ENCODE results near the gene SMYD3.

The SMYD3 gene

GRCh38 chr1:246471688-246472087, 35.4 kb downstream of the SMYD3 start:
- no peak for DNase-seq (ENCODE audit: insufficient read length, low spot score)
- FAIRE-seq: peak; percentile 21
- no peak for TF ChIP-seq CTCF (IDR thresholded peaks at IDR 0.05; ENCODE audit: insufficient read depth, missing control alignments)

GRCh38 chr1:246470585-246470984, 36.5 kb downstream of the SMYD3 start:
- FAIRE-seq (no peak), DNase-seq (ENCODE audit: insufficient read length, low spot score) (no peak)
- no peak for TF ChIP-seq CTCF (IDR thresholded peaks at IDR 0.05; ENCODE audit: insufficient read depth, missing control alignments)

- TF ChIP-seq CTCF (IDR thresholded peaks at IDR 0.05; ENCODE audit: insufficient read depth, missing control alignments): no peak
- FAIRE-seq (no peak), DNase-seq (ENCODE audit: insufficient read length, low spot score) (no peak)
Measured at GRCh38 chr1:246462986-246463385, 44.1 kb downstream of the SMYD3 start.

GRCh38 chr1:246460406-246460805, 46.7 kb downstream of the SMYD3 start:
- DNase-seq (ENCODE audit: insufficient read length, low spot score) (no peak), FAIRE-seq (no peak)
- no peak for TF ChIP-seq CTCF (IDR thresholded peaks at IDR 0.05; ENCODE audit: insufficient read depth, missing control alignments)

- no peak for TF ChIP-seq CTCF (IDR thresholded peaks at IDR 0.05; ENCODE audit: insufficient read depth, missing control alignments)
- DNase-seq (ENCODE audit: insufficient read length, low spot score): no peak
- no peak for FAIRE-seq
Measured at GRCh38 chr1:246459221-246459620, 47.9 kb downstream of the SMYD3 start.

- no peak for TF ChIP-seq CTCF (IDR thresholded peaks at IDR 0.05; ENCODE audit: insufficient read depth, missing control alignments)
- DNase-seq (ENCODE audit: insufficient read length, low spot score): no peak
- peak; percentile 51 for FAIRE-seq
Measured at GRCh38 chr1:246455476-246455875, 51.6 kb downstream of the SMYD3 start.

GRCh38 chr1:246454655-246455054, 52.4 kb downstream of the SMYD3 start:
- no peak for TF ChIP-seq CTCF (IDR thresholded peaks at IDR 0.05; ENCODE audit: insufficient read depth, missing control alignments)
- FAIRE-seq: peak; percentile 80
- DNase-seq (ENCODE audit: insufficient read length, low spot score): no peak
